Measurements from ENCODE around the gene GXYLT2. TPM values are rescaled to one million over a fixed set of nuclear protein-coding genes. Genes with fewer than 3 reads are reported as not detected.
A peak's percentile ranks its signal among the peaks of the same experiment; 100 is the strongest.

Gene GXYLT2
- total and polyA plus RNA-seq, 2 experiments from 2014 or later = 2.0 to 5.8 TPM

DNA sequence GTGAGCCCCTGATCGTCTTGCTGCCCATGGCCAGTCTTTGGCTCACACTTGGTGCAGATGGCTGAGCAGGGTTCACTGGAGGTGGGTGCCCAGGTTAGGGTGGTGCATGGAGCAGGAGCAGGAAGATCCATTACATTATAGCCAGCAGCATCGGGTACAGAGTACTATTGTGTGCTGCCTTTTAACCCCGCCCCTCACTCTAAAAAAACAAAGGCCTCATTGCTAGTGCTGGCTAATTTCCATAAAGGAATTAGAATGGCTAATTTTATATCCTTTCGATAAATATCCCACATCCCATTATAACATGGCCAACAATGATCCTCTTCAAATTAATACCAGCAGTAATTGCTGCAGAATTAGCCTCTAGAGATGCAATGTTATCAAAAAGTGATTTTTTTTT is 63.0 kb downstream of the GXYLT2 start:
- DNase-seq (ENCODE audit: low spot score) (peak; percentile 23), ATAC-seq (peak; percentile 69)
- Mint-ChIP-seq H3K4me3 (no peak overlapping the region), H3K27me3 (ENCODE audit: insufficient read depth, low read depth, poor library complexity) (no peaks in the 10 kb centered on the region), H3K9me3 (no peaks in the 10 kb centered on the region; the same call in 2 of the 3 replicates), H3K36me3 (ENCODE audit: low read depth) (no peaks in the 10 kb centered on the region), H3K27ac (no peak overlapping the region), H3K4me1 (peaks cover 14% of the 10 kb centered on the region)
- Histone ChIP-seq H3K79me2 (replicated peaks; ENCODE audit: insufficient read depth) (no peaks in the 10 kb centered on the region), H3K36me3 (ENCODE audit: insufficient read depth) (no peaks in the 10 kb centered on the region), H4K20me1 (replicated peaks; ENCODE audit: insufficient read depth) (no peaks in the 10 kb centered on the region), H3K27ac (ENCODE audit: low read depth) (no peak overlapping the region), H3K4me2 (no peak overlapping the region), H3K4me3 (no peak overlapping the region), H2AFZ (peak overlapping the region; percentile 28; the same call in 1 of the 2 replicates), H3K27me3 (ENCODE audit: insufficient read depth) (no peaks in the 10 kb centered on the region), H3F3A (replicated peaks; ENCODE audit: low read depth) (no peaks in the 10 kb centered on the region), H3K9me2 (ENCODE audit: insufficient read depth) (no peaks in the 10 kb centered on the region), H3K4me1 (ENCODE audit: insufficient read depth) (peaks cover 10% of the 10 kb centered on the region)
- TF ChIP-seq, protein P1, sequence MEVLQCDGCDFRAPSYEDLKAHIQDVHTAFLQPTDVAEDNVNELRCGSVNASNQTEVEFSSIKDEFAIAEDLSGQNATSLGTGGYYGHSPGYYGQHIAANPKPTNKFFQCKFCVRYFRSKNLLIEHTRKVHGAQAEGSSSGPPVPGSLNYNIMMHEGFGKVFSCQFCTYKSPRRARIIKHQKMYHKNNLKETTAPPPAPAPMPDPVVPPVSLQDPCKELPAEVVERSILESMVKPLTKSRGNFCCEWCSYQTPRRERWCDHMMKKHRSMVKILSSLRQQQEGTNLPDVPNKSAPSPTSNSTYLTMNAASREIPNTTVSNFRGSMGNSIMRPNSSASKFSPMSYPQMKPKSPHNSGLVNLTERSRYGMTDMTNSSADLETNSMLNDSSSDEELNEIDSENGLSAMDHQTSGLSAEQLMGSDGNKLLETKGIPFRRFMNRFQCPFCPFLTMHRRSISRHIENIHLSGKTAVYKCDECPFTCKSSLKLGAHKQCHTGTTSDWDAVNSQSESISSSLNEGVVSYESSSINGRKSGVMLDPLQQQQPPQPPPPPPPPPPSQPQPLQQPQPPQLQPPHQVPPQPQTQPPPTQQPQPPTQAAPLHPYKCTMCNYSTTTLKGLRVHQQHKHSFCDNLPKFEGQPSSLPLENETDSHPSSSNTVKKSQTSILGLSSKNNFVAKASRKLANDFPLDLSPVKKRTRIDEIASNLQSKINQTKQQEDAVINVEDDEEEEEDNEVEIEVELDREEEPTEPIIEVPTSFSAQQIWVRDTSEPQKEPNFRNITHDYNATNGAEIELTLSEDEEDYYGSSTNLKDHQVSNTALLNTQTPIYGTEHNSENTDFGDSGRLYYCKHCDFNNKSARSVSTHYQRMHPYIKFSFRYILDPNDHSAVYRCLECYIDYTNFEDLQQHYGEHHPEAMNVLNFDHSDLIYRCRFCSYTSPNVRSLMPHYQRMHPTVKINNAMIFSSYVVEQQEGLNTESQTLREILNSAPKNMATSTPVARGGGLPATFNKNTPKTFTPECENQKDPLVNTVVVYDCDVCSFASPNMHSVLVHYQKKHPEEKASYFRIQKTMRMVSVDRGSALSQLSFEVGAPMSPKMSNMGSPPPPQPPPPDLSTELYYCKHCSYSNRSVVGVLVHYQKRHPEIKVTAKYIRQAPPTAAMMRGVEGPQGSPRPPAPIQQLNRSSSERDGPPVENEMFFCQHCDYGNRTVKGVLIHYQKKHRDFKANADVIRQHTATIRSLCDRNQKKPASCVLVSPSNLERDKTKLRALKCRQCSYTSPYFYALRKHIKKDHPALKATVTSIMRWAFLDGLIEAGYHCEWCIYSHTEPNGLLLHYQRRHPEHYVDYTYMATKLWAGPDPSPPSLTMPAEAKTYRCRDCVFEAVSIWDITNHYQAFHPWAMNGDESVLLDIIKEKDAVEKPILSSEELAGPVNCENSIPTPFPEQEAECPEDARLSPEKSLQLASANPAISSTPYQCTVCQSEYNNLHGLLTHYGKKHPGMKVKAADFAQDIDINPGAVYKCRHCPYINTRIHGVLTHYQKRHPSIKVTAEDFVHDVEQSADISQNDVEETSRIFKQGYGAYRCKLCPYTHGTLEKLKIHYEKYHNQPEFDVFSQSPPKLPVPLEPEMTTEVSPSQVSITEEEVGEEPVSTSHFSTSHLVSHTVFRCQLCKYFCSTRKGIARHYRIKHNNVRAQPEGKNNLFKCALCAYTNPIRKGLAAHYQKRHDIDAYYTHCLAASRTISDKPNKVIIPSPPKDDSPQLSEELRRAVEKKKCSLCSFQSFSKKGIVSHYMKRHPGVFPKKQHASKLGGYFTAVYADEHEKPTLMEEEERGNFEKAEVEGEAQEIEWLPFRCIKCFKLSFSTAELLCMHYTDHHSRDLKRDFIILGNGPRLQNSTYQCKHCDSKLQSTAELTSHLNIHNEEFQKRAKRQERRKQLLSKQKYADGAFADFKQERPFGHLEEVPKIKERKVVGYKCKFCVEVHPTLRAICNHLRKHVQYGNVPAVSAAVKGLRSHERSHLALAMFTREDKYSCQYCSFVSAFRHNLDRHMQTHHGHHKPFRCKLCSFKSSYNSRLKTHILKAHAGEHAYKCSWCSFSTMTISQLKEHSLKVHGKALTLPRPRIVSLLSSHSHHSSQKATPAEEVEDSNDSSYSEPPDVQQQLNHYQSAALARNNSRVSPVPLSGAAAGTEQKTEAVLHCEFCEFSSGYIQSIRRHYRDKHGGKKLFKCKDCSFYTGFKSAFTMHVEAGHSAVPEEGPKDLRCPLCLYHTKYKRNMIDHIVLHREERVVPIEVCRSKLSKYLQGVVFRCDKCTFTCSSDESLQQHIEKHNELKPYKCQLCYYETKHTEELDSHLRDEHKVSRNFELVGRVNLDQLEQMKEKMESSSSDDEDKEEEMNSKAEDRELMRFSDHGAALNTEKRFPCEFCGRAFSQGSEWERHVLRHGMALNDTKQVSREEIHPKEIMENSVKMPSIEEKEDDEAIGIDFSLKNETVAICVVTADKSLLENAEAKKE (CRISPR knock-in tag; IDR thresholded peaks at IDR 0.05) = no peak
- TF ChIP-seq, protein P2, sequence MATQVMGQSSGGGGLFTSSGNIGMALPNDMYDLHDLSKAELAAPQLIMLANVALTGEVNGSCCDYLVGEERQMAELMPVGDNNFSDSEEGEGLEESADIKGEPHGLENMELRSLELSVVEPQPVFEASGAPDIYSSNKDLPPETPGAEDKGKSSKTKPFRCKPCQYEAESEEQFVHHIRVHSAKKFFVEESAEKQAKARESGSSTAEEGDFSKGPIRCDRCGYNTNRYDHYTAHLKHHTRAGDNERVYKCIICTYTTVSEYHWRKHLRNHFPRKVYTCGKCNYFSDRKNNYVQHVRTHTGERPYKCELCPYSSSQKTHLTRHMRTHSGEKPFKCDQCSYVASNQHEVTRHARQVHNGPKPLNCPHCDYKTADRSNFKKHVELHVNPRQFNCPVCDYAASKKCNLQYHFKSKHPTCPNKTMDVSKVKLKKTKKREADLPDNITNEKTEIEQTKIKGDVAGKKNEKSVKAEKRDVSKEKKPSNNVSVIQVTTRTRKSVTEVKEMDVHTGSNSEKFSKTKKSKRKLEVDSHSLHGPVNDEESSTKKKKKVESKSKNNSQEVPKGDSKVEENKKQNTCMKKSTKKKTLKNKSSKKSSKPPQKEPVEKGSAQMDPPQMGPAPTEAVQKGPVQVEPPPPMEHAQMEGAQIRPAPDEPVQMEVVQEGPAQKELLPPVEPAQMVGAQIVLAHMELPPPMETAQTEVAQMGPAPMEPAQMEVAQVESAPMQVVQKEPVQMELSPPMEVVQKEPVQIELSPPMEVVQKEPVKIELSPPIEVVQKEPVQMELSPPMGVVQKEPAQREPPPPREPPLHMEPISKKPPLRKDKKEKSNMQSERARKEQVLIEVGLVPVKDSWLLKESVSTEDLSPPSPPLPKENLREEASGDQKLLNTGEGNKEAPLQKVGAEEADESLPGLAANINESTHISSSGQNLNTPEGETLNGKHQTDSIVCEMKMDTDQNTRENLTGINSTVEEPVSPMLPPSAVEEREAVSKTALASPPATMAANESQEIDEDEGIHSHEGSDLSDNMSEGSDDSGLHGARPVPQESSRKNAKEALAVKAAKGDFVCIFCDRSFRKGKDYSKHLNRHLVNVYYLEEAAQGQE (IDR thresholded peaks at IDR 0.05; ENCODE audit: unreplicated experiment) = no peak
- no peak for TF ChIP-seq POLR2AphosphoS5 (IDR thresholded peaks at IDR 0.05; ENCODE audit: low read depth)

Measured in GM23338 (cell line).